BLaER1 (cell line): ENCODE measurements around the gene DGKD.

Experiments used
- H3K27ac ChIP-seq: shearing (Covaris generic); formaldehyde crosslinking; 2 replicates; pipeline ENCODE4 v1.8.1; 2022
- H3K27me3 ChIP-seq: shearing (Covaris generic); formaldehyde crosslinking; 2 replicates; pipeline ENCODE4 v1.8.1; 2022
- H3K36me3 ChIP-seq: shearing (Covaris generic); formaldehyde crosslinking; 2 replicates; pipeline ENCODE4 v1.8.1; 2022
- H3K4me1 ChIP-seq: shearing (Covaris generic); formaldehyde crosslinking; 2 replicates; pipeline ENCODE4 v1.8.1; 2022
- H3K4me2 ChIP-seq: shearing (Covaris generic); formaldehyde crosslinking; 2 replicates; pipeline ENCODE4 v1.8.1; 2022
- H3K4me3 ChIP-seq: shearing (Covaris generic); formaldehyde crosslinking; 2 replicates; pipeline ENCODE4 v1.8.1; 2022
- H3K9ac ChIP-seq: shearing (Covaris generic); formaldehyde crosslinking; 2 replicates; pipeline ENCODE4 v1.8.1; 2022
- H3K9me3 ChIP-seq: shearing (Covaris generic); formaldehyde crosslinking; 2 replicates; pipeline ENCODE4 v1.8.1; 2022
- H4K20me1 ChIP-seq: shearing (Covaris generic); formaldehyde crosslinking; 2 replicates; pipeline ENCODE4 v1.8.1; 2022
- Cebpa-rat ChIP-seq: shearing (Covaris generic); IDR thresholded peaks from 2 replicates; pipeline ENCODE4 v1.8.1; 2022

DGKD gene

GRCh38 chr2:233379034-233379433 lies 24.7 kb downstream of the DGKD start:
- Histone ChIP-seq H3K4me2 (peak overlapping the region; percentile 96), H3K27me3 (no peaks in the 10 kb centered on the region), H4K20me1 (peaks cover 100% of the 10 kb centered on the region), H3K4me3 (peak overlapping the region; percentile 12; the same call in 1 of the 2 replicates), H3K27ac (peak overlapping the region; percentile 69), H3K9ac (peak overlapping the region; percentile 47; the same call in 1 of the 2 replicates), H3K4me1 (peaks cover 88% of the 10 kb centered on the region), H3K36me3 (peaks cover 47% of the 10 kb centered on the region), H3K9me3 (no peaks in the 10 kb centered on the region)
- TF ChIP-seq Cebpa-rat = no peak

- Histone ChIP-seq H4K20me1 (peaks cover 100% of the 10 kb centered on the region), H3K9me3 (no peaks in the 10 kb centered on the region), H3K4me1 (peaks cover 88% of the 10 kb centered on the region), H3K27me3 (no peaks in the 10 kb centered on the region), H3K27ac (peak overlapping the region; percentile 69), H3K4me2 (peak overlapping the region; percentile 96), H3K4me3 (peak overlapping the region; percentile 12; the same call in 1 of the 2 replicates), H3K9ac (peak overlapping the region; percentile 47; the same call in 1 of the 2 replicates), H3K36me3 (peaks cover 43% of the 10 kb centered on the region)
- TF ChIP-seq Cebpa-rat = no peak
Measured at GRCh38 chr2:233379441-233379840, 25.1 kb downstream of the DGKD start.

GRCh38 chr2:233380132-233380895 lies 26.0 kb downstream of the DGKD start:
- Histone ChIP-seq H3K9ac (peak overlapping the region; percentile 47; the same call in 1 of the 2 replicates), H3K4me3 (peak overlapping the region; percentile 12; the same call in 1 of the 2 replicates), H3K4me2 (peak overlapping the region; percentile 96), H3K27me3 (no peaks in the 10 kb centered on the region), H3K9me3 (no peaks in the 10 kb centered on the region), H3K36me3 (peaks cover 34% of the 10 kb centered on the region), H3K4me1 (peaks cover 88% of the 10 kb centered on the region), H3K27ac (peak overlapping the region; percentile 69), H4K20me1 (peaks cover 100% of the 10 kb centered on the region)
- no peak for TF ChIP-seq Cebpa-rat

GRCh38 chr2:233380995-233381637 lies 26.8 kb downstream of the DGKD start:
- peaks cover 26% of the 10 kb centered on the region for H3K36me3 ChIP-seq
- TF ChIP-seq Cebpa-rat = no peak
- peaks cover 88% of the 10 kb centered on the region for H3K4me1 ChIP-seq
- peak overlapping the region; percentile 96 for H3K4me2 ChIP-seq
- no peak overlapping the region for H3K4me3 ChIP-seq
- H3K27me3 ChIP-seq = no peaks in the 10 kb centered on the region
- peak overlapping the region; percentile 69 for H3K27ac ChIP-seq
- H3K9ac ChIP-seq = peak overlapping the region; percentile 47; the same call in 1 of the 2 replicates
- H4K20me1 ChIP-seq = peaks cover 100% of the 10 kb centered on the region
- H3K9me3 ChIP-seq = no peaks in the 10 kb centered on the region

- Histone ChIP-seq H3K36me3 (peaks cover 23% of the 10 kb centered on the region), H3K4me2 (peak overlapping the region; percentile 96), H3K4me3 (no peak overlapping the region), H3K9ac (no peak overlapping the region), H3K4me1 (peaks cover 93% of the 10 kb centered on the region), H3K27me3 (no peaks in the 10 kb centered on the region), H3K27ac (no peak overlapping the region; the same call in 1 of the 2 replicates), H3K9me3 (no peaks in the 10 kb centered on the region), H4K20me1 (peaks cover 100% of the 10 kb centered on the region)
- no peak for TF ChIP-seq Cebpa-rat
Measured at GRCh38 chr2:233381638-233381995, 27.3 kb downstream of the DGKD start.

GRCh38 chr2:233384015-233384414 lies 29.7 kb downstream of the DGKD start:
- H3K4me3 ChIP-seq = peak overlapping the region; percentile 57; the same call in 1 of the 2 replicates
- H3K36me3 ChIP-seq = peaks cover 33% of the 10 kb centered on the region
- peak overlapping the region; percentile 88 for H3K27ac ChIP-seq
- peaks cover 100% of the 10 kb centered on the region for H4K20me1 ChIP-seq
- no peaks in the 10 kb centered on the region for H3K27me3 ChIP-seq
- peak overlapping the region; percentile 84 for H3K9ac ChIP-seq
- no peak for TF ChIP-seq Cebpa-rat
- H3K9me3 ChIP-seq = peaks cover 14% of the 10 kb centered on the region; the same call in 1 of the 2 replicates
- H3K4me1 ChIP-seq = peaks cover 100% of the 10 kb centered on the region
- H3K4me2 ChIP-seq = peak overlapping the region; percentile 96

- peak overlapping the region; percentile 57 for H3K4me3 ChIP-seq
- peak overlapping the region; percentile 88 for H3K27ac ChIP-seq
- peaks cover 14% of the 10 kb centered on the region; the same call in 1 of the 2 replicates for H3K9me3 ChIP-seq
- peaks cover 99% of the 10 kb centered on the region for H3K4me1 ChIP-seq
- H3K36me3 ChIP-seq = peaks cover 42% of the 10 kb centered on the region
- no peaks in the 10 kb centered on the region for H3K27me3 ChIP-seq
- TF ChIP-seq Cebpa-rat = no peak
- peak overlapping the region; percentile 84 for H3K9ac ChIP-seq
- H3K4me2 ChIP-seq = peak overlapping the region; percentile 96
- H4K20me1 ChIP-seq = peaks cover 100% of the 10 kb centered on the region
Measured at GRCh38 chr2:233384811-233385488, 30.7 kb downstream of the DGKD start.

GRCh38 chr2:233385489-233386044 lies 31.3 kb downstream of the DGKD start:
- peaks cover 98% of the 10 kb centered on the region for H3K4me1 ChIP-seq
- H3K9ac ChIP-seq = peak overlapping the region; percentile 84
- H3K27ac ChIP-seq = peak overlapping the region; percentile 88
- H3K27me3 ChIP-seq = no peaks in the 10 kb centered on the region
- H3K4me3 ChIP-seq = peak overlapping the region; percentile 57
- peaks cover 48% of the 10 kb centered on the region for H3K36me3 ChIP-seq
- H3K4me2 ChIP-seq = peak overlapping the region; percentile 96
- H3K9me3 ChIP-seq = peaks cover 14% of the 10 kb centered on the region; the same call in 1 of the 2 replicates
- H4K20me1 ChIP-seq = peaks cover 100% of the 10 kb centered on the region
- no peak for TF ChIP-seq Cebpa-rat

- Histone ChIP-seq H3K27me3 (no peaks in the 10 kb centered on the region), H3K27ac (peak overlapping the region; percentile 88), H3K9ac (peak overlapping the region; percentile 84), H4K20me1 (peaks cover 100% of the 10 kb centered on the region), H3K4me2 (peak overlapping the region; percentile 96), H3K9me3 (peaks cover 14% of the 10 kb centered on the region; the same call in 1 of the 2 replicates), H3K4me1 (peaks cover 97% of the 10 kb centered on the region), H3K36me3 (peaks cover 51% of the 10 kb centered on the region), H3K4me3 (peak overlapping the region; percentile 57)
- TF ChIP-seq Cebpa-rat = no peak
Measured at GRCh38 chr2:233386382-233387041, 32.2 kb downstream of the DGKD start.
